WTC11 (cell line): ENCODE measurements around the gene CCDC191. TPM values are rescaled to one million over a fixed set of nuclear protein-coding genes. Genes with fewer than 3 reads are reported as not detected.

Source experiments
- ATAC-seq: fragments of 200-7000 bp; cut with Tn5 transposase; 2 replicates; pipeline ENCODE4 v1.10.0; 2021; ENCODE audit warnings: mild to moderate bottlenecking, moderate library complexity
- CTCF ChIA-PET: fragments of 300-600 bp; sonication (Branson Sonifier 250); formaldehyde crosslinking; loops from one replicate; lab custom pipeline; 2021; ENCODE audit warnings: antibody characterized with exemption; lab: Charles Lee
- POLR2A ChIA-PET: fragments of 350-600 bp; sonication (Branson Sonifier 250); formaldehyde crosslinking; loops from one replicate; lab custom pipeline; 2021; ENCODE audit warnings: antibody characterized with exemption; lab: Charles Lee
- DNase-seq: peaks from one replicate; pipeline ENCODE4 v3.0.0; 2021; ENCODE audit warnings: low spot score
- H3K27ac Mint-ChIP-seq: 2 replicates; pipeline ENCODE4 v1.8.0; 2021; ENCODE audit warnings: mixed read lengths
- H3K27me3 Mint-ChIP-seq: 2 replicates; pipeline ENCODE4 v1.8.0; 2021; ENCODE audit warnings: low read depth, mild to moderate bottlenecking, moderate library complexity, mixed read lengths
- H3K36me3 Mint-ChIP-seq: 2 replicates; pipeline ENCODE4 v1.8.0; 2021; ENCODE audit warnings: mixed read lengths
- H3K4me1 Mint-ChIP-seq: 2 replicates; pipeline ENCODE4 v1.8.0; 2022; ENCODE audit warnings: mixed read lengths
- H3K4me3 Mint-ChIP-seq: 2 replicates; pipeline ENCODE4 v1.8.0; 2021; ENCODE audit warnings: mild to moderate bottlenecking, moderate library complexity, mixed read lengths
- H3K9me3 Mint-ChIP-seq: 2 replicates; pipeline ENCODE4 v1.8.0; 2021; ENCODE audit warnings: mixed read lengths
- AR ChIP-seq: fragments of 250-450 bp; sonication (Bioruptor Pico); IDR thresholded peaks from 2 replicates; pipeline ENCODE4 v1.9.0; 2021; ENCODE audit warnings: mild to moderate bottlenecking
- CDX4 ChIP-seq: fragments of 250-450 bp; sonication (Bioruptor Pico); IDR thresholded peaks from 2 replicates; pipeline ENCODE4 v1.9.0; 2021; ENCODE audit warnings: moderate library complexity, mild to moderate bottlenecking, inconsistent platforms, borderline replicate concordance
- CREM ChIP-seq: sonication (generic); formaldehyde crosslinking; IDR thresholded peaks from 2 replicates; pipeline ENCODE4 v1.8.1; 2022; ENCODE audit warnings: mild to moderate bottlenecking, missing genetic modification reagents, moderate library complexity
- E2F4 ChIP-seq: sonication (generic); formaldehyde crosslinking; IDR thresholded peaks from 2 replicates; pipeline ENCODE4 v1.8.1; 2022; ENCODE audit warnings: low read depth, mild to moderate bottlenecking, moderate library complexity, missing genetic modification reagents, borderline replicate concordance
- E2F5 ChIP-seq: sonication (generic); formaldehyde crosslinking; IDR thresholded peaks from 2 replicates; pipeline ENCODE4 v1.8.1; 2022; ENCODE audit warnings: mild to moderate bottlenecking, moderate library complexity, missing genetic modification reagents
- EMX1 ChIP-seq: fragments of 250-450 bp; sonication (Bioruptor Pico); IDR thresholded peaks from 2 replicates; pipeline ENCODE4 v1.8.0; 2021; ENCODE audit warnings: mild to moderate bottlenecking
- GABPB1 ChIP-seq: sonication (generic); formaldehyde crosslinking; IDR thresholded peaks from 2 replicates; pipeline ENCODE4 v1.8.1; 2023; ENCODE audit warnings: mild to moderate bottlenecking, missing genetic modification reagents
- GTF2I ChIP-seq: fragments of 250-450 bp; sonication (Bioruptor Pico); conservative IDR thresholded peaks from 2 replicates; pipeline ENCODE4 v1.4.0; 2021; ENCODE audit warnings: mild to moderate bottlenecking
- JAZF1 ChIP-seq: fragments of 250-450 bp; sonication (Bioruptor Pico); IDR thresholded peaks from 2 replicates; pipeline ENCODE4 v1.9.0; 2021; ENCODE audit warnings: moderate library complexity, mild to moderate bottlenecking, inconsistent platforms
- JUN ChIP-seq: sonication (generic); formaldehyde crosslinking; IDR thresholded peaks from 2 replicates; pipeline ENCODE4 v1.8.0; 2023; ENCODE audit warnings: mild to moderate bottlenecking, missing genetic modification reagents
- MAX ChIP-seq: sonication (generic); formaldehyde crosslinking; IDR thresholded peaks from 2 replicates; pipeline ENCODE4 v1.8.0; 2022; ENCODE audit warnings: mild to moderate bottlenecking, missing genetic modification reagents
- NFE2L1 ChIP-seq: sonication (generic); formaldehyde crosslinking; IDR thresholded peaks from 2 replicates; pipeline ENCODE4 v1.8.1; 2023; ENCODE audit warnings: missing genetic modification reagents
- OVOL2 ChIP-seq: fragments of 250-450 bp; sonication (Bioruptor Pico); IDR thresholded peaks from 2 replicates; pipeline ENCODE4 v1.9.0; 2021; ENCODE audit warnings: mild to moderate bottlenecking, borderline replicate concordance
- PRDM15 ChIP-seq: sonication (generic); formaldehyde crosslinking; IDR thresholded peaks from 2 replicates; pipeline ENCODE4 v1.8.0; 2022; ENCODE audit warnings: missing genetic modification reagents
- RELA ChIP-seq: sonication (generic); formaldehyde crosslinking; IDR thresholded peaks from 2 replicates; pipeline ENCODE4 v1.8.1; 2022; ENCODE audit warnings: missing genetic modification reagents, mild to moderate bottlenecking, borderline replicate concordance
- SMAD4 ChIP-seq: sonication (generic); formaldehyde crosslinking; IDR thresholded peaks from 2 replicates; pipeline ENCODE4 v1.8.0; 2022; ENCODE audit warnings: mild to moderate bottlenecking, missing genetic modification reagents
- ZBTB21 ChIP-seq: sonication (generic); formaldehyde crosslinking; IDR thresholded peaks from 2 replicates; pipeline ENCODE4 v1.8.1; 2023; ENCODE audit warnings: mild to moderate bottlenecking, missing genetic modification reagents, borderline replicate concordance
- ZNF232 ChIP-seq: sonication (generic); formaldehyde crosslinking; IDR thresholded peaks from 2 replicates; pipeline ENCODE4 v1.8.0; 2022; ENCODE audit warnings: mild to moderate bottlenecking, missing genetic modification reagents
- ZNF263 ChIP-seq: sonication (generic); formaldehyde crosslinking; IDR thresholded peaks from 2 replicates; pipeline ENCODE4 v1.8.1; 2022; ENCODE audit warnings: low read depth, mild to moderate bottlenecking, moderate library complexity, missing genetic modification reagents
- ZNF512 ChIP-seq: sonication (generic); formaldehyde crosslinking; IDR thresholded peaks from 2 replicates; pipeline ENCODE4 v1.8.1; 2022; ENCODE audit warnings: missing genetic modification reagents, borderline replicate concordance
- total RNA-seq: library from RNA; stranded (reverse); gene quantifications from 3 replicates; pipeline ENCODE4 v1.2.3, GENCODE V29; 2021

The CCDC191 gene
- total RNA-seq, 1 experiment from 2014 or later, result 1.6 TPM

- POLR2A ChIA-PET, result no interaction called here
- no peak for ATAC-seq
- no peaks in the 10 kb centered on the region for H3K27me3 Mint-ChIP-seq
Measured at GRCh38 chr3:114025451-114025850, 30.9 kb downstream of the CCDC191 start.

More at GRCh38 chr3:114025451-114025850, 30.9 kb downstream of the CCDC191 start:
- CTCF ChIA-PET, result no interaction called here
- no peak for TF ChIP-seq E2F4 (CRISPR knock-in tag)
- no peak for TF ChIP-seq E2F5 (CRISPR knock-in tag)
- TF ChIP-seq NFE2L1, result no peak
- TF ChIP-seq RELA (CRISPR knock-in tag), result no peak
- TF ChIP-seq CREM (CRISPR knock-in tag), result no peak
- TF ChIP-seq JUN (CRISPR knock-in tag), result no peak
- TF ChIP-seq SMAD4 (CRISPR knock-in tag), result no peak
- no peak for TF ChIP-seq JAZF1
- TF ChIP-seq GABPB1 (CRISPR knock-in tag), result no peak
- no peak for TF ChIP-seq ZBTB21
- TF ChIP-seq AR, result no peak
- TF ChIP-seq EMX1 (CRISPR knock-in tag), result no peak
- no peak for TF ChIP-seq CDX4 (CRISPR knock-in tag)
- TF ChIP-seq ZNF232 (CRISPR knock-in tag), result no peak
- TF ChIP-seq PRDM15 (CRISPR knock-in tag), result no peak
- TF ChIP-seq MAX (CRISPR knock-in tag), result no peak
- no peak for TF ChIP-seq GTF2I (CRISPR knock-in tag)
- no peak for TF ChIP-seq ZNF512 (CRISPR knock-in tag)
- TF ChIP-seq ZNF263, result no peak
- TF ChIP-seq OVOL2 (CRISPR knock-in tag), result no peak
- Mint-ChIP-seq H3K27ac (no peak overlapping the region), H3K4me1 (peaks cover 6% of the 10 kb centered on the region), H3K4me3 (no peak overlapping the region), H3K9me3 (no peaks in the 10 kb centered on the region), H3K36me3 (no peaks in the 10 kb centered on the region)
- no peak for DNase-seq
